K562 (cell line): ENCODE data around the gene PLXDC1. TPM values are rescaled to one million over a fixed set of nuclear protein-coding genes. Genes with fewer than 3 reads are reported as not detected.

ENCODE experiments used
- MXI1 ChIP-seq: IDR thresholded peaks from 2 replicates; pipeline ENCODE4 v1.6.1; 2011; ENCODE audit warnings: low read depth, mild to moderate bottlenecking, improper control_type of control experiment, low read length
- NFIC ChIP-seq: fragments of 450-650 bp; IDR thresholded peaks from 2 replicates; pipeline ENCODE4 v1.6.1; 2017; ENCODE audit warnings: mild to moderate bottlenecking, inconsistent platforms
- POLR2A ChIP-seq: fragments of 450-650 bp; conservative IDR thresholded peaks from 2 replicates; pipeline ENCODE4 v1.6.1; 2016
- POLR2B ChIP-seq: fragments of 450-650 bp; IDR thresholded peaks from 2 replicates; pipeline ENCODE4 v1.6.1; 2018; ENCODE audit warnings: low read depth; ENCODE audit not compliant: partially characterized antibody
- SIN3A ChIP-seq, 2 experiments: fragments of 150-350 bp in 1 of 2; IDR thresholded peaks; 2 replicates each; pipeline ENCODE4 v1.6.1; 2011 to 2016; ENCODE audit warnings: borderline replicate concordance in 2 of 2, low read depth in 2 of 2, low read length in 2 of 2, mild to moderate bottlenecking in 2 of 2, moderate library complexity in 2 of 2; ENCODE audit not compliant: control insufficient read depth in 1 of 2
- SMAD4 ChIP-seq: fragments of 250-450 bp; sonication (Bioruptor Pico); conservative IDR thresholded peaks from 2 replicates; pipeline ENCODE4 v1.8.0; 2021; ENCODE audit warnings: inconsistent platforms, mild to moderate bottlenecking, moderate library complexity
- TAL1 ChIP-seq: fragments of 450-650 bp; IDR thresholded peaks from 2 replicates; pipeline ENCODE4 v1.6.1; 2016; ENCODE audit warnings: mild to moderate bottlenecking
- polyA plus RNA-seq, 8 experiments: library from polyadenylated mRNA; depleted of rRNA in 4 of 8; stranded (reverse) in 5 of 8; unstranded in 3 of 8; fragments of >200 nt; fragmentation: Nextera tagmentation in 2 of 8; fragmentation: Illumina TruSeq in 1 of 8; extraction: Ambion mirVana in 2 of 8; extraction: Trizol in 1 of 8; gene quantifications; 2 replicates each; pipeline versions ENCODE4 v1.2.1 to v1.2.3, GENCODE V29; 2011 to 2014; ENCODE audit warnings: inconsistent platforms in 1 of 8, missing spikeins in 1 of 8
- total RNA-seq, 7 experiments: library from RNA; depleted of rRNA in 6 of 7; stranded (reverse); fragments of >200 nt in 6 of 7; fragmentation: Illumina TruSeq in 2 of 7; extraction: Trizol in 2 of 7; gene quantifications; 2 replicates each; pipeline versions ENCODE4 v1.2.1 to v1.2.3, GENCODE V29; 2011 to 2021; ENCODE audit warnings: low replicate concordance in 1 of 7
- TF ChIP-seq, protein P1 (sequence below): fragments of 250-450 bp; sonication (Bioruptor Pico); IDR thresholded peaks from 2 replicates; pipeline ENCODE4 v1.8.0; 2022; ENCODE audit warnings: inconsistent platforms, mild to moderate bottlenecking, moderate library complexity, borderline replicate concordance
- TF ChIP-seq, protein P2 (sequence below), 3 experiments: fragments of 200-800 bp in 1 of 3; fragments of 250-450 bp in 1 of 3; fragments of 450-650 bp in 1 of 3; sonication (Bioruptor Pico) in 1 of 3; sonication (Bioruptor generic) in 1 of 3; formaldehyde crosslinking in 1 of 3; IDR thresholded peaks; 2 replicates each; pipeline versions ENCODE4 v1.6.1 to v1.8.0; 2016 to 2022; ENCODE audit warnings: mild to moderate bottlenecking in 2 of 3, missing genetic modification characterization in 2 of 3, missing compliant biosample characterization in 1 of 3, moderate library complexity in 1 of 3

Gene PLXDC1
- total and polyA plus RNA-seq, 9 of the 15 experiments (the other 6 are each of a cell fraction or from before 2014, with no cell fraction given), result not detected

DNA sequence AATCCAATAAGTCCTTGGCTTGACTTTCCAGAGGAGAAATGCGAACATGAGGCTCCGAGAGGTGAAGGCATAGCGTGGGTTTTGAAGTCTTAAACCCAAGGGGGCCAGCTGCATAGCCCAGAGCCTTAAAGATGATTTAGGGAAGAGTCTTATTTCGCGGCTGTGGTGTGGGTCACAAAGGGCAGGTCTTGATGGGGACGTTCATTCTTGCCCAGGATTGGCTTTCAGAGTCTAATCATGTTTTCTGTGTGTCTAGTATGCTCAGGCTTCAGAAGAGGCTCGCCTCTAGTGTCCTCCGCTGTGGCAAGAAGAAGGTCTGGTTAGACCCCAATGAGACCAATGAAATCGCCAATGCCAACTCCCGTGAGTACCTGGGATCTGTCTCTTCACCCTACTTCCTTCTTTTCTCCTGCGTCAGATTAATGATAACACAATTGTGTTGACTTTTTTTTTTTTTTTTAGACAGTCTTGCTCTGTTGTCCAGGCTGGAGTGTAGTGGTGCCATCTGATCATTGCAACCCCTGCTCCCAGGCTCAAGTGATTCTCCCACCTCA is 49.6 kb upstream of the PLXDC1 start (continued):
- TF ChIP-seq SIN3A (IDR thresholded peaks at IDR 0.05; ENCODE audit: borderline replicate concordance in 2 of 2, control insufficient read depth in 1 of 2, low read depth in 2 of 2, low read length in 2 of 2) (0 out of 4 replicates have a peak, but pooled peaks of 1 of the 2 experiments have one; percentile 33), POLR2A (peak; percentile 32), NFIC (peak; percentile 5; the same call in 1 of the 2 replicates), SMAD4 (CRISPR knock-in tag) (0 out of 2 replicates have a peak, but pooled peaks have one; percentile 43), TAL1 (no peak), MXI1 (0 out of 2 replicates have a peak, but pooled peaks have one; percentile 19), POLR2B (peak; percentile 40)
- TF ChIP-seq, protein P1, sequence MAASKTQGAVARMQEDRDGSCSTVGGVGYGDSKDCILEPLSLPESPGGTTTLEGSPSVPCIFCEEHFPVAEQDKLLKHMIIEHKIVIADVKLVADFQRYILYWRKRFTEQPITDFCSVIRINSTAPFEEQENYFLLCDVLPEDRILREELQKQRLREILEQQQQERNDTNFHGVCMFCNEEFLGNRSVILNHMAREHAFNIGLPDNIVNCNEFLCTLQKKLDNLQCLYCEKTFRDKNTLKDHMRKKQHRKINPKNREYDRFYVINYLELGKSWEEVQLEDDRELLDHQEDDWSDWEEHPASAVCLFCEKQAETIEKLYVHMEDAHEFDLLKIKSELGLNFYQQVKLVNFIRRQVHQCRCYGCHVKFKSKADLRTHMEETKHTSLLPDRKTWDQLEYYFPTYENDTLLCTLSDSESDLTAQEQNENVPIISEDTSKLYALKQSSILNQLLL, result no peak
- TF ChIP-seq, protein P2, sequence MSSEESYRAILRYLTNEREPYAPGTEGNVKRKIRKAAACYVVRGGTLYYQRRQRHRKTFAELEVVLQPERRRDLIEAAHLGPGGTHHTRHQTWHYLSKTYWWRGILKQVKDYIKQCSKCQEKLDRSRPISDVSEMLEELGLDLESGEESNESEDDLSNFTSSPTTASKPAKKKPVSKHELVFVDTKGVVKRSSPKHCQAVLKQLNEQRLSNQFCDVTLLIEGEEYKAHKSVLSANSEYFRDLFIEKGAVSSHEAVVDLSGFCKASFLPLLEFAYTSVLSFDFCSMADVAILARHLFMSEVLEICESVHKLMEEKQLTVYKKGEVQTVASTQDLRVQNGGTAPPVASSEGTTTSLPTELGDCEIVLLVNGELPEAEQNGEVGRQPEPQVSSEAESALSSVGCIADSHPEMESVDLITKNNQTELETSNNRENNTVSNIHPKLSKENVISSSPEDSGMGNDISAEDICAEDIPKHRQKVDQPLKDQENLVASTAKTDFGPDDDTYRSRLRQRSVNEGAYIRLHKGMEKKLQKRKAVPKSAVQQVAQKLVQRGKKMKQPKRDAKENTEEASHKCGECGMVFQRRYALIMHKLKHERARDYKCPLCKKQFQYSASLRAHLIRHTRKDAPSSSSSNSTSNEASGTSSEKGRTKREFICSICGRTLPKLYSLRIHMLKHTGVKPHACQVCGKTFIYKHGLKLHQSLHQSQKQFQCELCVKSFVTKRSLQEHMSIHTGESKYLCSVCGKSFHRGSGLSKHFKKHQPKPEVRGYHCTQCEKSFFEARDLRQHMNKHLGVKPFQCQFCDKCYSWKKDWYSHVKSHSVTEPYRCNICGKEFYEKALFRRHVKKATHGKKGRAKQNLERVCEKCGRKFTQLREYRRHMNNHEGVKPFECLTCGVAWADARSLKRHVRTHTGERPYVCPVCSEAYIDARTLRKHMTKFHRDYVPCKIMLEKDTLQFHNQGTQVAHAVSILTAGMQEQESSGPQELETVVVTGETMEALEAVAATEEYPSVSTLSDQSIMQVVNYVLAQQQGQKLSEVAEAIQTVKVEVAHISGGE (CRISPR knock-in tag; IDR thresholded peaks at IDR 0.05), result no peak; a peak in 1 of 6 replicates
- TF ChIP-seq, all 486 proteins: peak for 15
